Activated B cell treated with CpG ODN at 0.5 μM for 24 hours (primary cell): ENCODE measurements around the gene KCTD10. TPM values are rescaled to one million over a fixed set of nuclear protein-coding genes. Genes with fewer than 3 reads are reported as not detected.

ENCODE experiments used
- ATAC-seq: fragments of 200-7000 bp; cut with Tn5 transposase; one replicate; pipeline ENCODE4 v1.10.0; 2021; ENCODE audit warnings: low read depth, mild to moderate bottlenecking, moderate library complexity
- CTCF ChIA-PET: fragments of 350-600 bp; sonication (Branson Sonifier 250); formaldehyde crosslinking; loops from one replicate; lab custom pipeline; 2021; ENCODE audit warnings: antibody characterized with exemption; lab: Charles Lee
- POLR2A ChIA-PET: fragments of 350-600 bp; sonication (Branson Sonifier 250); formaldehyde crosslinking; loops from one replicate; lab custom pipeline; 2021; ENCODE audit warnings: antibody characterized with exemption; lab: Charles Lee
- DNase-seq: peaks from one replicate; pipeline ENCODE4 v3.0.0; 2022
- H3K27ac Mint-ChIP-seq: one replicate; pipeline ENCODE4 v1.8.0; 2020; ENCODE audit warnings: mixed read lengths
- H3K27me3 Mint-ChIP-seq: one replicate; pipeline ENCODE4 v1.8.0; 2021; ENCODE audit warnings: mixed read lengths
- H3K36me3 Mint-ChIP-seq: one replicate; pipeline ENCODE4 v1.8.0; 2021; ENCODE audit warnings: low read depth, mixed read lengths
- H3K4me1 Mint-ChIP-seq: one replicate; pipeline ENCODE4 v1.8.0; 2021; ENCODE audit warnings: mixed read lengths
- H3K4me3 Mint-ChIP-seq: one replicate; pipeline ENCODE4 v1.8.0; 2020; ENCODE audit warnings: mild to moderate bottlenecking, mixed read lengths
- H3K9me3 Mint-ChIP-seq: one replicate; pipeline ENCODE4 v1.8.0; 2020; ENCODE audit warnings: mixed read lengths
- intact Hi-C: fragments of 100-400 bp; cut with micrococcal nuclease; formaldehyde crosslinking; loops from one replicate; pipeline ENCODE4 v1.15.1; 2024
- total RNA-seq: library from RNA; stranded (reverse); gene quantifications from 2 replicates; pipeline ENCODE4 v1.2.3, GENCODE V29; 2022
- TF ChIP-seq, protein P1 (sequence below): fragments of 200-600 bp; IDR thresholded peaks from one replicate; pipeline ENCODE4 v1.8.0; 2022; ENCODE audit warnings: antibody characterized with exemption, mild to moderate bottlenecking

The KCTD10 gene
- total RNA-seq, 1 donor from 2014 or later = 38.7 TPM

DNA sequence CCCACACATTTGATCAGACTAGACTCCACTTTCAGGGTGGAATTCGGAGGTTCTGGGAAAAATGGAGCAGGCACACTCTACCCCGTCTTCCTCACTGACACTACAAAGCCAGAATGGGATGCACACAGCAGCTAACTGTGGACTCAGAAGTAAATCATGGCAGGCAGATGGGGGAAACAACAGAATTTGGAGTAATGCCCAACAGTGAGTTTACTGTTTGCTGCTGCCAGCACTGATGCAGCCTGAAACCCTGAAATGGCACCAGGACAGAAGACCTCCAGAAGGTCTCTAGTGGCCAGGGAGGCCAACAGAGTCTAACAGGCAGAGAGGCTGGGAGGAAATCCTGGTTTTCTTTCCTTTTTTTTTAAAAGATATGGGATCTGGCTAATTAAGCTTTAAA lies 24.6 kb downstream of the KCTD10 start:
- H3K9me3 Mint-ChIP-seq = no peaks in the 10 kb centered on the region
- peaks cover 82% of the 10 kb centered on the region for H3K36me3 Mint-ChIP-seq
- ATAC-seq (no peak), DNase-seq (no peak)
- TF ChIP-seq, protein P1, sequence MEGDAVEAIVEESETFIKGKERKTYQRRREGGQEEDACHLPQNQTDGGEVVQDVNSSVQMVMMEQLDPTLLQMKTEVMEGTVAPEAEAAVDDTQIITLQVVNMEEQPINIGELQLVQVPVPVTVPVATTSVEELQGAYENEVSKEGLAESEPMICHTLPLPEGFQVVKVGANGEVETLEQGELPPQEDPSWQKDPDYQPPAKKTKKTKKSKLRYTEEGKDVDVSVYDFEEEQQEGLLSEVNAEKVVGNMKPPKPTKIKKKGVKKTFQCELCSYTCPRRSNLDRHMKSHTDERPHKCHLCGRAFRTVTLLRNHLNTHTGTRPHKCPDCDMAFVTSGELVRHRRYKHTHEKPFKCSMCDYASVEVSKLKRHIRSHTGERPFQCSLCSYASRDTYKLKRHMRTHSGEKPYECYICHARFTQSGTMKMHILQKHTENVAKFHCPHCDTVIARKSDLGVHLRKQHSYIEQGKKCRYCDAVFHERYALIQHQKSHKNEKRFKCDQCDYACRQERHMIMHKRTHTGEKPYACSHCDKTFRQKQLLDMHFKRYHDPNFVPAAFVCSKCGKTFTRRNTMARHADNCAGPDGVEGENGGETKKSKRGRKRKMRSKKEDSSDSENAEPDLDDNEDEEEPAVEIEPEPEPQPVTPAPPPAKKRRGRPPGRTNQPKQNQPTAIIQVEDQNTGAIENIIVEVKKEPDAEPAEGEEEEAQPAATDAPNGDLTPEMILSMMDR = no peak
- no peaks in the 10 kb centered on the region for H3K27me3 Mint-ChIP-seq
- no peak overlapping the region for H3K4me3 Mint-ChIP-seq
- ChIA-PET POLR2A (no interaction called here), CTCF (no interaction called here)
- intact Hi-C loops = no loop called here
- no peak overlapping the region for H3K27ac Mint-ChIP-seq
- no peaks in the 10 kb centered on the region for H3K4me1 Mint-ChIP-seq

DNA sequence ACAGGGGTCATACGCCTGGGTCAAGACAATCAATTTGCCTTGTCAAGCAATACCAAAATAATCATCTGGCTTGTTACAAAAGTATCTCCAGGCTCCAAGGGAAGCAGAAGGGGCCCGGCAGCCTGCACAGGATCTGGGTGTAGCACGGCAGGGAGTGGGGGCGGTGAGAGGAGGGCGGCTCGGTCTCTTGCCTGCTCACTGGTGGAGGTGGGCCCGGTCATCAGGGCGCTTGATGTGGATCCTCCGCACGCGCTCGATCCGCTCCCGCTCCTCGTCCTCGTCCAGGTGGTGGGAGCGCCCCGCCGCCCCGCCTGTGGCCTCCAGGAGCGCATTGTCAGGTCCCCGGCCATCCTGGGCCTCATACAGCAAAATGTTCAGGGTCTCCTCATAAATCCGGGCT lies 25.7 kb downstream of the KCTD10 start:
- CTCF ChIA-PET = no interaction called here
- TF ChIP-seq, protein P1 = no peak
- Mint-ChIP-seq H3K4me1 (no peaks in the 10 kb centered on the region), H3K27me3 (no peaks in the 10 kb centered on the region), H3K9me3 (no peaks in the 10 kb centered on the region), H3K36me3 (peaks cover 79% of the 10 kb centered on the region), H3K4me3 (no peak overlapping the region), H3K27ac (no peak overlapping the region)
- intact Hi-C loops = no loop called here
- POLR2A ChIA-PET = no interaction called here
- no peak for DNase-seq
- ATAC-seq = no peak

DNA sequence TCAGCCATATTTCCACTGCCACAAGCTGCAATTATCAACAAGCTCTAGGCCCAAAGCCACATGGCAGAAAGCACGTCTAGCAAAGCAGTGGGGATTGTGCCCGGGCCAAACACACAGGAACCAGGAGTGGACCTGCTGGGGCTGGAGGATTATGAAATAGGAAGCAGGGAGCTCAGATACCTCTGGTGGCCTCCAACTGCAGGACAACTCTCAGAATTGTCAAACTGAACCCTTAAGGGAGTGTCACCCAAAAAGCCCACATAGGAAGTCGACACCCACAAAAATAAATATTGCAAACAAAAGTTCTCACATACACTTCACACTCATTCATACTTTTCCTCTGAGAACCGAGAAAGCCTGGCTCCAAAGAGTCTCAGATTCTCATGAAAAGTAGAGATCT lies 26.1 kb downstream of the KCTD10 start:
- no peak for DNase-seq
- ChIA-PET CTCF (no interaction called here), POLR2A (no interaction called here)
- peaks cover 78% of the 10 kb centered on the region for H3K36me3 Mint-ChIP-seq
- TF ChIP-seq, protein P1 = no peak
- H3K4me3 Mint-ChIP-seq = no peak overlapping the region
- H3K9me3 Mint-ChIP-seq = no peaks in the 10 kb centered on the region
- H3K27ac Mint-ChIP-seq = no peak overlapping the region
- H3K4me1 Mint-ChIP-seq = no peaks in the 10 kb centered on the region
- ATAC-seq = no peak
- no peaks in the 10 kb centered on the region for H3K27me3 Mint-ChIP-seq
- intact Hi-C loops = no loop called here

DNA sequence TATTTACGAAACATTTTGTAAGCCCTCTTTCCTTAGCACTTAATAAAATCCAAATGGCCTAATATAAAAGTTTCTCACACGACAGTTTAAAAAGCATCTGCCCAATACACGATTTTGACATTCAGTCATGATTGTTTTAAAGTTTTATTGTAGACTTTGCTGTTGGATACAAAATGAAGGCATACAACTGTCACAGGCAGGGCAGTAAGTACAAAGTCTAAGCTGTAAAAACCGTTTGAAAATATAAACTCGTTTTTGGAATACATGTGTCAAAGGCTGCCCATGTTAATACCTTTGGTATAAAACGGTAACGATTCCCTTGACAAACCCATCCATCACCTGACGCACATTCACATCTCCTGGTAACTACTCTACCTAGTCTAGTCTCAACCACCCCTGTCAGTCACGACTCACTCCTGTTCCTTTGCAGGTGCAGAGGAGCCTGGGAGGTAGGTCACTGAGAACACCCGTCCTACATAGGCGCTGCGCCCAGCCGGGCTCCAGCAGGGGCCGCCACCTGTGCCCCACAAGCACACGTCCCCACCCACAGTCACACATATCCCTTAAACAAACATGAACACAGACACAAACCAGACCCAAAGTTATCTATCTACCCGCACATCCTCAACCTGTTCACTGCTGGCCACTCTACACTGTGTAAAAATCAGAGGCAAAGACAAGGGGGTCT lies 27.1 kb downstream of the KCTD10 start:
- DNase-seq (no peak), ATAC-seq (no peak)
- Mint-ChIP-seq H3K36me3 (peaks cover 76% of the 10 kb centered on the region), H3K4me1 (no peaks in the 10 kb centered on the region), H3K27ac (no peak overlapping the region), H3K4me3 (no peak overlapping the region), H3K9me3 (no peaks in the 10 kb centered on the region), H3K27me3 (no peaks in the 10 kb centered on the region)
- ChIA-PET POLR2A (no interaction called here), CTCF (no interaction called here)
- intact Hi-C loops = no loop called here
- TF ChIP-seq, protein P1 = no peak

DNA sequence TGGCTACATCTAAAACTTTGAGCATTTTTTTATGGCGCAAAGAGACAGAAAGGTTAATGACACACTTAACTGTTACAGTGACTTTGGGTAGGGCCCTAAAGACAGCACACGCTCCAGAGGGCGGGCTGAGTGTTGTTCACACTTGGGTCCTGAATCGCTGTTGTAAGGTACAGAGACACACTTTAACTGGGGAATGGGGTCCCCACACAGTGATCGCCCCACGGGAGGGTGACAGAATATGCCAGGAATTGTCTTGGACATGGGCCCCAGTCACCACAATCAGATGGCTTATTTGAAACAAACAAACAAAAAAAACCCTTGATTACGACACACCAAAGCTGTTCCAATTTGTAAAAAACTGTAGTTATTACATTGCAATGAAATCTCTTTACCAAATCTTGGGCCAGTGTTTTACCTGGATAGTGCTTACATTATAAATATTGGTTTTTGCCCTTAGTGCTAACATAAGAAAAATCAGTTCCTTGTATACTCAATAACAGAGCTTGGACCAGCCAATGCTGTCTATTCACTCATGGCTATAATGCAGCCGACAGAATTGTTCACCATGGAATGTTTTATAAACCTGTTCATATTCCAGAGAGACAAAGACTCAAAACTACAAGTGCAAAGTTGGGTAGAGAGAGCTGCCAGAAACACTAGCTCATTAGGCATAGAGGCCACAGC lies 28.3 kb downstream of the KCTD10 start:
- Mint-ChIP-seq H3K4me3 (no peak overlapping the region), H3K36me3 (peaks cover 74% of the 10 kb centered on the region), H3K9me3 (no peaks in the 10 kb centered on the region), H3K27ac (no peak overlapping the region), H3K4me1 (no peaks in the 10 kb centered on the region), H3K27me3 (no peaks in the 10 kb centered on the region)
- ChIA-PET POLR2A (no interaction called here), CTCF (interaction anchor here (1.5 kb wide), 1 partner anchor 16 kb away, joined by 5 read pairs; no protein-coding TSS in a partner anchor)
- intact Hi-C loops = no loop called here
- TF ChIP-seq, protein P1 = no peak
- ATAC-seq (no peak), DNase-seq (no peak)
